Panc1 (cell line): ENCODE results near the gene GRID1.

ENCODE experiments used
- CTCF ChIP-seq: fragments of 450-650 bp; IDR thresholded peaks from 2 replicates; pipeline ENCODE4 v1.5.1; 2017; ENCODE audit warnings: mild to moderate bottlenecking
- POLR2AphosphoS5 ChIP-seq: IDR thresholded peaks from 2 replicates; pipeline ENCODE4 v1.6.1; 2012; ENCODE audit warnings: mild to moderate bottlenecking, low read depth, low read length, moderate library complexity
- REST ChIP-seq, 2 experiments: IDR thresholded peaks; 2 replicates each; pipeline ENCODE4 v1.6.1; 2011 to 2012; ENCODE audit warnings: low read depth in 2 of 2, control low read depth in 1 of 2, low read length in 1 of 2, mild to moderate bottlenecking in 1 of 2, moderate library complexity in 1 of 2; ENCODE audit not compliant: insufficient read depth in 1 of 2
- SIN3A ChIP-seq: IDR thresholded peaks from 2 replicates; pipeline ENCODE4 v1.6.1; 2012; ENCODE audit warnings: low read depth, mild to moderate bottlenecking, low read length, moderate library complexity, borderline replicate concordance; ENCODE audit not compliant: insufficient read depth

GRCh38 chr10:86105181-86105580 is 261.4 kb downstream of the GRID1 start:
- TF ChIP-seq CTCF = no peak
- no peak for TF ChIP-seq REST (IDR thresholded peaks at IDR 0.05; ENCODE audit: insufficient read depth in 1 of 2, low read depth in 2 of 2, low read length in 1 of 2)
- TF ChIP-seq POLR2AphosphoS5 = no peak
- no peak for TF ChIP-seq SIN3A
